Natural killer cell treated with Interleukin-12 subunit alpha and Interleukin-12 subunit beta and Interleukin-15 and Interleukin-18, amount 100 ng/mL, for 72 hours (primary cell): ENCODE data around the gene TCL1A. TPM values are rescaled to one million over a fixed set of nuclear protein-coding genes. Genes with fewer than 3 reads are reported as not detected.
A peak's percentile ranks its signal among the peaks of the same experiment; 100 is the strongest.
"Not testable (repeated sequence)": the region's sequence is repeated elsewhere in the genome, so short reads cannot be mapped to it uniquely, and the experiment has no call there.

Experiments
- ATAC-seq, 2 donors: fragments of 150-1000 bp; cut with Tn5 transposase in 1 of 2; sonication (Bioruptor Pico), chemical (Tn5 transposase) in 1 of 2; 2 replicates each; pipeline ENCODE4 v1.10.0; 2021
- DNase-seq: peaks from one replicate; pipeline ENCODE4 v3.0.0; 2022; ENCODE audit warnings: low spot score
- H3K27ac Mint-ChIP-seq, 2 donors: 1 replicate in 1 of 2; 2 replicates in 1 of 2; pipeline ENCODE4 v1.8.0; 2022; ENCODE audit warnings: mixed read lengths in 2 of 2, mild to moderate bottlenecking in 1 of 2, moderate library complexity in 1 of 2
- H3K27me3 Mint-ChIP-seq, 2 donors: 1 replicate in 1 of 2; 2 replicates in 1 of 2; pipeline ENCODE4 v1.8.0; 2022; ENCODE audit warnings: mixed read lengths in 2 of 2
- H3K36me3 Mint-ChIP-seq: one replicate; pipeline ENCODE4 v1.8.0; 2022; ENCODE audit warnings: mixed read lengths
- H3K4me1 Mint-ChIP-seq, 2 donors: 1 replicate in 1 of 2; 2 replicates in 1 of 2; pipeline ENCODE4 v1.8.0; 2022; ENCODE audit warnings: low read depth in 2 of 2, mixed read lengths in 2 of 2, mild to moderate bottlenecking in 1 of 2
- H3K4me3 Mint-ChIP-seq: one replicate; pipeline ENCODE4 v1.8.0; 2022; ENCODE audit warnings: mixed read lengths
- H3K9me3 Mint-ChIP-seq: 2 replicates; pipeline ENCODE4 v1.8.0; 2022; ENCODE audit warnings: mixed read lengths
- total RNA-seq, 2 donors: library from RNA; stranded (reverse); gene quantifications; one replicate each; pipeline ENCODE4 v1.2.3, GENCODE V29; 2022

The TCL1A gene
- under 1 TPM in 1 of 2 donors, not detected in 1; 0.61 TPM for total RNA-seq

- Mint-ChIP-seq H3K36me3 (no peaks in the 10 kb centered on the region), H3K27ac (no peak within 1 kb of the TSS), H3K27me3 (peaks cover 12 to 28% of the 10 kb centered on the region in 2 donors), H3K4me1 (peaks cover 0 to 3% of the 10 kb centered on the region in 2 donors), H3K4me3 (no peak within 1 kb of the TSS), H3K9me3 (no peaks in the 10 kb centered on the region)
- DNase-seq, result no peak
- no peak for ATAC-seq
Measured at GRCh38 chr14:95713596-95714371, at the start of gene TCL1A. TCL1A (minus strand) TSS chr14:95714125; CDS start chr14:95714066, 59 bp downstream.

- H3K4me3 Mint-ChIP-seq, H3K4me1 Mint-ChIP-seq, H3K36me3 Mint-ChIP-seq, DNase-seq, ATAC-seq, H3K27ac Mint-ChIP-seq, H3K9me3 Mint-ChIP-seq: not testable (repeated sequence)
- peaks cover 17 to 18% of the 10 kb centered on the region in 2 donors for H3K27me3 Mint-ChIP-seq
Measured at GRCh38 chr14:95763032-95763431, 49.1 kb upstream of the TCL1A start.

GRCh38 chr14:95761436-95761835, 47.5 kb upstream of the TCL1A start:
- ATAC-seq, result no peak
- H3K27ac Mint-ChIP-seq, result no peak overlapping the region
- no peaks in the 10 kb centered on the region for H3K4me1 Mint-ChIP-seq
- H3K9me3 Mint-ChIP-seq, result no peaks in the 10 kb centered on the region
- no peak for DNase-seq
- peaks cover 17 to 18% of the 10 kb centered on the region in 2 donors for H3K27me3 Mint-ChIP-seq
- H3K36me3 Mint-ChIP-seq, result no peaks in the 10 kb centered on the region
- H3K4me3 Mint-ChIP-seq, result no peak overlapping the region

DNA sequence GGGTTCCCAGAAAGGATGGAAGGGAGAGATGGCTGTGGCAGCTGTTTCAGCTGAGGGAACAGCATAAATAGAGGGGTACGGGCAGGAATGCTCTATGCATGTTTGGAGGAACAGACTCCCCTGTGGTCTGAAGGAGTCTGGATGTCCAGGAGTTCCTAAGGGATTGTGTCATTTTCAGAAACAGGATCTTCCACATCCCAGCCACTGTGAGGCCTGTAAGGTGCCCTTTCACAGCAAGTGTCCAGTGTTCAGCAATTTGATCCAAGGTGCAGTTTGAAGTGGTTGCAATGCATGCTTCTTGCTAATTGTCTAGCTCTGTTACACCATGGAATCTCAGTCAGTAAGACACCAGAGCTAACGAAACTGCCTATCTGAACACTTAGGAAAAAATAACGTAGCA, 46.7 kb upstream of the TCL1A start:
- Mint-ChIP-seq H3K4me1 (no peaks in the 10 kb centered on the region), H3K4me3 (no peak overlapping the region), H3K36me3 (no peaks in the 10 kb centered on the region), H3K27ac (no peak overlapping the region), H3K9me3 (no peaks in the 10 kb centered on the region), H3K27me3 (peaks cover 18 to 20% of the 10 kb centered on the region in 2 donors)
- DNase-seq (no peak), ATAC-seq (no peak)

- H3K27ac Mint-ChIP-seq, result no peak overlapping the region
- H3K9me3 Mint-ChIP-seq, result no peaks in the 10 kb centered on the region
- H3K27me3 Mint-ChIP-seq, result peaks cover 18 to 20% of the 10 kb centered on the region in 2 donors
- DNase-seq (no peak), ATAC-seq (no peak)
- H3K36me3 Mint-ChIP-seq, result no peaks in the 10 kb centered on the region
- no peak overlapping the region for H3K4me3 Mint-ChIP-seq
- no peaks in the 10 kb centered on the region for H3K4me1 Mint-ChIP-seq
Measured at GRCh38 chr14:95759941-95760340, 46.0 kb upstream of the TCL1A start.

- DNase-seq (no peak), ATAC-seq (no peak)
- Mint-ChIP-seq H3K36me3 (no peaks in the 10 kb centered on the region), H3K4me3 (no peak overlapping the region), H3K27me3 (peaks cover 25% of the 10 kb centered on the region in 2 donors), H3K4me1 (no peaks in the 10 kb centered on the region), H3K9me3 (no peaks in the 10 kb centered on the region), H3K27ac (no peak overlapping the region)
Measured at GRCh38 chr14:95758331-95758730, 44.4 kb upstream of the TCL1A start.

GRCh38 chr14:95756751-95757150, 42.8 kb upstream of the TCL1A start:
- H3K27ac Mint-ChIP-seq, result no peak overlapping the region
- no peak for ATAC-seq
- peaks cover 21 to 25% of the 10 kb centered on the region in 2 donors for H3K27me3 Mint-ChIP-seq
- H3K4me3 Mint-ChIP-seq, result no peak overlapping the region
- no peaks in the 10 kb centered on the region for H3K36me3 Mint-ChIP-seq
- no peaks in the 10 kb centered on the region for H3K4me1 Mint-ChIP-seq
- no peak for DNase-seq
- no peaks in the 10 kb centered on the region for H3K9me3 Mint-ChIP-seq

DNA sequence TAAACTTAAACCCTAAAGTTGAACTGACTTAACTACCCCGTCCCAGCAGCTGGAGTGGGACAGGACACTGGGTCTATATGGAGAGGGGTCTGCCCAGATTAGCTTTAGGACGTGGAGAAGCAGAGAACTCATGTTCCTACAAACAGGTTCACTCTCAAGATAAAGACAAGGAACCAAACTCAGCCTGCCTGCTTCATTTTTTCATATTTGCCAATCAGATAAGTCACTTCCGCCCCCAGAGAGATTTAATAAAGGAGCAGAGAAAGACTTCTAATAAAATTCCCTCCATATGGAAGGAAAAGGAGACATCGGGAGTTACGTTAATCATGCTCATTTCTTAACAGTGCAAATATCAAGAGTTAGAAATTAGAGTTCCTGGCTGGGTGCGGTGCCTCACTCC, 42.2 kb upstream of the TCL1A start:
- Mint-ChIP-seq H3K27ac (no peak overlapping the region), H3K27me3 (peaks cover 18 to 19% of the 10 kb centered on the region in 2 donors), H3K36me3 (no peaks in the 10 kb centered on the region), H3K4me3 (no peak overlapping the region), H3K9me3 (no peaks in the 10 kb centered on the region), H3K4me1 (no peaks in the 10 kb centered on the region)
- ATAC-seq (no peak), DNase-seq (no peak)

- peaks cover 6% of the 10 kb centered on the region for H3K36me3 Mint-ChIP-seq
- peaks cover 6% of the 10 kb centered on the region for H3K9me3 Mint-ChIP-seq
Measured at GRCh38 chr14:95741781-95742180, 27.9 kb upstream of the TCL1A start.

DNA sequence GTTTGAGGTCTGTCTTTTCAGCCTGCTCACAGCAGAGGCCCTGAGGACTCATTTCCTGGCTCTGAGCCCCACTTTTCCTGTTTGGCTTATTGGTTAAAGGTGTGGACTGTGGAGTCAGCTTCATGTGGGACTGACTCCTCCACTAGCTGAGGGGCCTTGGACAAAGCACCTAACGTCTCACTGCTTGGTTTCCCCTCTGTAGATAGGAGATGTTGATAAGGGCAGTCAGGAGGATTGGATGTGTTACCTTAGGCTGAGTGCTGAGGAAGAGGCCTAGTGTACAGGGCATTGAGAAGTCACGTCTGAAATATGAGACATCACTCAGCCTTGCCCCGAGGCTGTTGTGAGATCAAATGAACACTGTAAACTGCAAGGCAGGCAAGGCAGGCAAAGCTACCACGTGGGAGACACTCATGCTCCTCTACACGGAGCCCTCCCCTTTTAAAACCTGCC, 27.1 kb upstream of the TCL1A start:
- ATAC-seq (peak in 1 of 2 donors; percentile 16), DNase-seq (no peak)
- Mint-ChIP-seq H3K27ac (no peak overlapping the region), H3K36me3 (peaks cover 6% of the 10 kb centered on the region), H3K27me3 (peaks cover 8 to 18% of the 10 kb centered on the region in 2 donors), H3K9me3 (peaks cover 6% of the 10 kb centered on the region), H3K4me1 (peaks cover 8% of the 10 kb centered on the region in 2 donors), H3K4me3 (no peak overlapping the region)

More at GRCh38 chr14:95741781-95742180, 27.9 kb upstream of the TCL1A start:
- Mint-ChIP-seq H3K4me1 (peaks cover 8% of the 10 kb centered on the region in 2 donors), H3K27ac (no peak overlapping the region), H3K27me3 (peaks cover 5 to 13% of the 10 kb centered on the region in 2 donors), H3K4me3 (no peak overlapping the region)
- ATAC-seq (peak in 1 of 2 donors; percentile 34), DNase-seq (no peak)

DNA sequence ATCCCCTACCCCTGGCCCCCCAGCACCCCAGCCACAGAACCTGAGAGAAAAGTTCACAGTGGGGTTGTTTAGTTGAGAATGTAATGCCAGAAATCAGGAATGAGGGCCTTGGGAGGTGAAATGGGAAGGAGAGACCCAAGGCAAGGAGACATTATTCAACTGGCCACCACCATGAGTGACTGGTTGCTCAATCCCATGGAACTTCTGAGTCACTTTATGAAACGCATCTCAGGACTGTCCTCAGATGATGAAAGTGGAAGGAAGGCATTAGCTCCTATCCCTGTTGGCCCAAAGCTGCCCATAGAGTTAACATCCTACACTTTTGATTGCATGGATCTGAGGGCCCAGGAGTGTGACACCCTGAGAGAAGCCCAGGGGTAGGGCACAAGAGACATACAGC, 25.4 kb upstream of the TCL1A start:
- Mint-ChIP-seq H3K36me3 (peaks cover 6% of the 10 kb centered on the region), H3K27ac (peak overlapping the region; percentile 1 to 14), H3K9me3 (peaks cover 6% of the 10 kb centered on the region), H3K27me3 (peaks cover 8 to 33% of the 10 kb centered on the region in 2 donors), H3K4me1 (peaks cover 8% of the 10 kb centered on the region in 2 donors), H3K4me3 (no peak overlapping the region)
- no peak for ATAC-seq
- no peak for DNase-seq

DNA sequence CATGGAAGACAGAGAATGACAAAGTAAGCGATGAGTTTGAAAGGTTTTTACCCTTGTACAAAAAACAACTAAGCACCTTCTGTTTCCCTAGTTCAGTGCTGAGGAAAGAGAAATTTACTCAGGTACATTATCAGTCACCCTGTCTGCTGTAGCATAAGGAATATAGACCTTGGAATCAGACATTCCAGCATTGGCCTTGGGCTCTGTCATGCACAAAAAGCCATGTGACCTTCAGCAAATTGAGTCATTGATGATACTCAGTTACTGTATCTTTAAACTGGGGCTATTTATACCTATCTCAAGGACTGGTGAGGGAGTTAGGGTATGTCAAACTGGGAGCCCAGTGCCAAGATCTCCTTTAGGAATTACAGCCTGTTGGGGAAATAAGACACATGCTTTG, 19.3 kb upstream of the TCL1A start:
- Mint-ChIP-seq H3K4me1 (no peaks in the 10 kb centered on the region), H3K27ac (no peak overlapping the region), H3K36me3 (no peaks in the 10 kb centered on the region), H3K4me3 (no peak overlapping the region), H3K27me3 (peaks cover 16 to 41% of the 10 kb centered on the region in 2 donors), H3K9me3 (no peaks in the 10 kb centered on the region)
- no peak for ATAC-seq
- no peak for DNase-seq

DNA sequence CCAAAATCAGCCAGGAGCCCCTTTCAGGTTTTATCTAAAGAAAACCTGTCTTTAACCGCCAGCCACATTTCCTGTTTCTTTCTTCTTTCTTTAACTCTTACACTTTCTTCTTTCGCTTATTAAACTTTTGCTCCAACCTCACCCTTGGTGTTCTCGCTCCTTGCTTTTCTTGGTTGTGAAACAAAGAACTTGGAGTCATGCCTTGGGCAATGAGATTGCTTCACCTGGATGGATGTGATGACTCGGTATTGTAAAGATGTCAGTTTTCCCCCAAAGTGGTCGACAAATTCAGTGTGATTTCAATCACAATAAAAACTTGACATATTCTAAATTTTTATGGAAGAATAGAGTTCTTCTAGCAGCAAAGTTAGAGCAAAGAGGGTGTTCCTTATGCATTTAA, 16.2 kb upstream of the TCL1A start:
- H3K4me3 Mint-ChIP-seq, result no peak overlapping the region
- H3K27me3 Mint-ChIP-seq, result peaks cover 24 to 42% of the 10 kb centered on the region in 2 donors
- no peak for DNase-seq
- no peak for ATAC-seq
- no peak overlapping the region for H3K27ac Mint-ChIP-seq
- H3K9me3 Mint-ChIP-seq, result no peaks in the 10 kb centered on the region
- no peaks in the 10 kb centered on the region for H3K4me1 Mint-ChIP-seq
- H3K36me3 Mint-ChIP-seq, result no peaks in the 10 kb centered on the region

DNA sequence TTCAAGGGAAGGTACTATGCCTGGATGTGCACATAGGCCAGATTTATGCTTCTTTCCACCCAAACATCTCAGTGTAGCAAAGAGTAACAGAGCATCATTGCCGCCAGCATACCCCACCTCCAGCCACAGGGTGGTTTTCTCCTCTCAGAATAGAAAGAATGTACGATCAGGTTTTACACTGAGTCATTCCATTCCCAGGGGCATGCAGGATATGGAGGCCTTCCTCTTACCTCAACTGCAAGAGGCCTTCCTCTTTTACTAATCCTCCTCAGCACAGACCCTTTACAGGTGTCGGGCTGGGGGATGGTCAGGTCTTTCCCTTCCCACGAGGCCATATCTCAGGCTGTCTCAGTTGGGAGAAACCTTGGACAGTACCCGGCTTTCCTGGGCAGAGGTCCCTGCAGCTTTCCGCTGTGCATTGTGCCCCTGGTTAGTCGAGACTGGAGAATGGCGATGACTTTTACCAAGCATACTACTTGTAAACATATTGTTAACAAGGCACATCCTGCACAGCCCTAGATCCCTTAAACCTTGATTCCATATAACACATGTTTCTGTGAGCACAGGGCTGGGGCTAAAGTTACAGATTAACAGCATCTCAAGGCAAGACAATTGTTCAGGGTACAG, 15.6 kb upstream of the TCL1A start:
- H3K27ac Mint-ChIP-seq, result not testable (repeated sequence)
- H3K27me3 Mint-ChIP-seq, result peaks cover 24 to 36% of the 10 kb centered on the region in 2 donors

More for the DNA sequence above, 15.6 kb upstream of the TCL1A start:
- H3K4me3 Mint-ChIP-seq, DNase-seq, H3K36me3 Mint-ChIP-seq, H3K4me1 Mint-ChIP-seq, ATAC-seq, H3K9me3 Mint-ChIP-seq: not testable (repeated sequence)
